Tibial artery (tissue), 4 donors: Measurements from ENCODE around the gene SRRM1.

Experiments
- DNase-seq, 2 donors: peaks; one replicate each; pipeline ENCODE4 v3.0.0-alpha.2; 2019
- H3K27ac ChIP-seq, 2 donors: fragments of 200-600 bp; sonication (generic) in 1 of 2; 1 replicate in 1 of 2; 2 replicates in 1 of 2; pipeline ENCODE4 v1.5.1; 2018 to 2019; ENCODE audit warnings: mild to moderate bottlenecking in 1 of 2
- H3K27me3 ChIP-seq, 2 donors: fragments of 200-600 bp; sonication (generic) in 1 of 2; one replicate each; pipeline versions ENCODE4 v1.5.1 to v1.6.0; 2016 to 2019
- H3K36me3 ChIP-seq, 3 donors: fragments of 200-600 bp; sonication (generic) in 2 of 3; one replicate each; pipeline ENCODE4 v1.5.1; 2016 to 2019; ENCODE audit warnings: mild to moderate bottlenecking in 2 of 3
- H3K4me1 ChIP-seq, 4 donors: fragments of 200-600 bp; sonication (generic) in 2 of 4; 1 replicate in 3 of 4; 2 replicates in 1 of 4; pipeline ENCODE4 v1.5.1; 2016 to 2019
- H3K4me3 ChIP-seq, 2 donors: fragments of 200-600 bp; sonication (generic) in 1 of 2; 1 replicate in 1 of 2; 2 replicates in 1 of 2; pipeline ENCODE4 v1.5.1; 2018 to 2019; ENCODE audit warnings: mild to moderate bottlenecking in 2 of 2
- H3K9me3 ChIP-seq, 3 donors: fragments of 200-600 bp; sonication (generic) in 1 of 3; one replicate each; pipeline ENCODE4 v1.5.1; 2016 to 2019
- CTCF ChIP-seq, 2 experiments: fragments of 200-600 bp in 1 of 2; fragments of 450-650 bp in 1 of 2; IDR thresholded peaks; one replicate each; pipeline ENCODE4 v1.5.1; 2017 to 2019; ENCODE audit warnings: antibody characterized with exemption in 2 of 2, mild to moderate bottlenecking in 1 of 2, moderate library complexity in 1 of 2
- intact Hi-C: fragments of 100-400 bp; cut with DNase I; formaldehyde crosslinking; loops from one replicate; pipeline ENCODE4 v1.15.0; 2023; ENCODE audit warnings: low total_unique reads

Gene SRRM1

GRCh38 chr1:24620678-24621077 lies 22.4 kb upstream of the SRRM1 start:
- Histone ChIP-seq H3K4me1 (no peaks in the 10 kb centered on the region), H3K27ac (no peak overlapping the region), H3K36me3 (no peaks in the 10 kb centered on the region), H3K9me3 (no peaks in the 10 kb centered on the region), H3K27me3 (peaks cover 0 to 9% of the 10 kb centered on the region in 2 donors), H3K4me3 (no peak overlapping the region)
- no peak for TF ChIP-seq CTCF (IDR thresholded peaks at IDR 0.05)
- DNase-seq = no peak
- intact Hi-C loops = loop anchor here (10.0 kb wide), 1 partner anchor 406 kb away; no protein-coding TSS in a partner anchor

GRCh38 chr1:24621121-24621520 lies 22.0 kb upstream of the SRRM1 start:
- Histone ChIP-seq H3K27ac (no peak overlapping the region), H3K4me1 (no peaks in the 10 kb centered on the region), H3K4me3 (no peak overlapping the region), H3K36me3 (no peaks in the 10 kb centered on the region), H3K9me3 (no peaks in the 10 kb centered on the region), H3K27me3 (peaks cover 0 to 9% of the 10 kb centered on the region in 2 donors)
- no peak for TF ChIP-seq CTCF (IDR thresholded peaks at IDR 0.05)
- DNase-seq = no peak
- intact Hi-C loops = loop anchor here (10.0 kb wide), 1 partner anchor 406 kb away; no protein-coding TSS in a partner anchor

- H3K36me3 ChIP-seq = no peaks in the 10 kb centered on the region
- H3K4me1 ChIP-seq = no peaks in the 10 kb centered on the region
- H3K4me3 ChIP-seq = no peak overlapping the region
- TF ChIP-seq CTCF (IDR thresholded peaks at IDR 0.05) = no peak
- no peak for DNase-seq
- no peaks in the 10 kb centered on the region for H3K9me3 ChIP-seq
- intact Hi-C loops = loop anchor here (10.0 kb wide), 1 partner anchor 407 kb away; no protein-coding TSS in a partner anchor
- no peak overlapping the region for H3K27ac ChIP-seq
- H3K27me3 ChIP-seq = peaks cover 0 to 9% of the 10 kb centered on the region in 2 donors
Measured at GRCh38 chr1:24622218-24622617, 20.9 kb upstream of the SRRM1 start.

- Histone ChIP-seq H3K27me3 (peaks cover 0 to 22% of the 10 kb centered on the region in 2 donors), H3K4me1 (no peaks in the 10 kb centered on the region), H3K4me3 (no peak overlapping the region), H3K27ac (no peak overlapping the region), H3K9me3 (no peaks in the 10 kb centered on the region), H3K36me3 (no peaks in the 10 kb centered on the region)
- intact Hi-C loops = no loop called here
- no peak for DNase-seq
- no peak for TF ChIP-seq CTCF (IDR thresholded peaks at IDR 0.05)
Measured at GRCh38 chr1:24632832-24633175, 10.3 kb upstream of the SRRM1 start.

GRCh38 chr1:24635195-24635843 lies 7.8 kb upstream of the SRRM1 start:
- Histone ChIP-seq H3K36me3 (no peaks in the 10 kb centered on the region), H3K27ac (no peak overlapping the region), H3K27me3 (peaks cover 0 to 22% of the 10 kb centered on the region in 2 donors), H3K4me1 (no peaks in the 10 kb centered on the region), H3K9me3 (no peaks in the 10 kb centered on the region), H3K4me3 (no peak overlapping the region)
- peak; percentile 31 to 41 for TF ChIP-seq CTCF (IDR thresholded peaks at IDR 0.05)
- intact Hi-C loops = no loop called here
- no peak for DNase-seq
